Activated T-cell treated with anti-CD3 and anti-CD28 coated beads for 1 hour (primary cell): ENCODE results near the gene TMC2.
"Not testable (repeated sequence)": the region's sequence is repeated elsewhere in the genome, so short reads cannot be mapped to it uniquely, and the experiment has no call there.

Source experiments
- DNase-seq: peaks from one replicate; pipeline ENCODE4 v3.0.0-alpha.2; 2020; ENCODE audit warnings: low read depth

Gene TMC2

GRCh38 chr20:2524709-2525506, 11.5 kb upstream of the TMC2 start:
- no peak for DNase-seq

GRCh38 chr20:2526218-2526583, 10.2 kb upstream of the TMC2 start:
- DNase-seq: not testable (repeated sequence)

- no peak for DNase-seq
Measured at GRCh38 chr20:2527762-2528161, 8.6 kb upstream of the TMC2 start.

- no peak for DNase-seq
Measured at GRCh38 chr20:2528671-2529271, 7.6 kb upstream of the TMC2 start.

GRCh38 chr20:2533118-2533517, 3.3 kb upstream of the TMC2 start:
- no peak for DNase-seq

GRCh38 chr20:2535711-2536559, 438 bp upstream of the TMC2 start:
- no peak for DNase-seq

GRCh38 chr20:2537101-2537500, 728 bp downstream of the TMC2 start:
- no peak for DNase-seq

GRCh38 chr20:2538356-2538755, 2.0 kb downstream of the TMC2 start:
- no peak for DNase-seq

GRCh38 chr20:2538931-2539720, 2.8 kb downstream of the TMC2 start:
- DNase-seq: no peak

GRCh38 chr20:2541940-2542339, 5.6 kb downstream of the TMC2 start:
- DNase-seq: no peak

- DNase-seq: no peak
Measured at GRCh38 chr20:2542361-2542760, 6.0 kb downstream of the TMC2 start.

GRCh38 chr20:2544211-2544610, 7.8 kb downstream of the TMC2 start:
- DNase-seq: no peak

- no peak for DNase-seq
Measured at GRCh38 chr20:2545594-2545993, 9.2 kb downstream of the TMC2 start.

GRCh38 chr20:2557873-2558580, 21.7 kb downstream of the TMC2 start:
- no peak for DNase-seq

GRCh38 chr20:2558581-2559278, 22.4 kb downstream of the TMC2 start:
- DNase-seq: no peak

- no peak for DNase-seq
Measured at GRCh38 chr20:2559279-2559626, 22.9 kb downstream of the TMC2 start.

GRCh38 chr20:2559651-2560050, 23.3 kb downstream of the TMC2 start:
- DNase-seq: no peak

GRCh38 chr20:2563116-2563515, 26.7 kb downstream of the TMC2 start:
- DNase-seq: no peak

GRCh38 chr20:2564406-2564805, 28.0 kb downstream of the TMC2 start:
- no peak for DNase-seq

GRCh38 chr20:2575682-2576081, 39.3 kb downstream of the TMC2 start:
- DNase-seq: no peak

GRCh38 chr20:2576317-2576727, 39.9 kb downstream of the TMC2 start:
- DNase-seq: no peak
